Osteoblast (primary cell): Measurements from ENCODE around the gene ZDHHC8. TPM values are rescaled to one million over a fixed set of nuclear protein-coding genes. Genes with fewer than 3 reads are reported as not detected.

Source experiments
- DNase-seq: peaks from one replicate; pipeline ENCODE4 v3.0.0; 2011; ENCODE audit warnings: low spot score, mixed read lengths; ENCODE audit not compliant: insufficient read length; ENCODE audit errors: missing footprints
- H2AFZ ChIP-seq: 2 replicates; pipeline ENCODE4 v1.6.0; 2011; ENCODE audit warnings: mild to moderate bottlenecking, low read length
- H3K27ac ChIP-seq: 2 replicates; pipeline ENCODE4 v1.5.1; 2011; ENCODE audit warnings: mild to moderate bottlenecking, low read depth, low read length, moderate library complexity
- H3K27me3 ChIP-seq: 2 replicates; pipeline ENCODE4 v1.6.0; 2012; ENCODE audit warnings: mild to moderate bottlenecking, control low read depth, inconsistent platforms, low read length, moderate library complexity; ENCODE audit not compliant: insufficient read depth
- H3K36me3 ChIP-seq: 2 replicates; pipeline ENCODE4 v1.5.1; 2011; ENCODE audit warnings: mild to moderate bottlenecking, low read length, control low read depth, moderate library complexity; ENCODE audit not compliant: insufficient read depth
- H3K4me1 ChIP-seq: 2 replicates; pipeline ENCODE4 v1.5.1; 2011; ENCODE audit warnings: mild to moderate bottlenecking, low read length, control low read depth, moderate library complexity; ENCODE audit not compliant: insufficient read depth
- H3K4me2 ChIP-seq: 2 replicates; pipeline ENCODE4 v1.6.0; 2011; ENCODE audit warnings: mild to moderate bottlenecking, low read length; ENCODE audit not compliant: insufficient read depth
- H3K4me3 ChIP-seq: fragments of 200-600 bp; sonication (generic); 3 replicates; pipeline ENCODE4 v1.5.1; 2012; ENCODE audit warnings: mild to moderate bottlenecking, low read length, inconsistent platforms; ENCODE audit not compliant: insufficient read depth
- H3K79me2 ChIP-seq: 2 replicates; pipeline ENCODE4 v1.6.0; 2012; ENCODE audit warnings: mild to moderate bottlenecking, low read length, control low read depth, inconsistent platforms; ENCODE audit not compliant: insufficient read depth
- H3K9me3 ChIP-seq: 2 replicates; pipeline ENCODE4 v1.5.1; 2011; ENCODE audit warnings: low read depth, low read length, control low read depth
- H4K20me1 ChIP-seq: 2 replicates; pipeline ENCODE4 v1.6.0; 2012; ENCODE audit warnings: mild to moderate bottlenecking, low read length, control low read depth; ENCODE audit not compliant: insufficient read depth
- total RNA-seq: library from RNA; depleted of rRNA; stranded (reverse); fragments of >200 nt; gene quantifications from 2 replicates; pipeline ENCODE4 v1.2.3, GENCODE V29; 2012
- TF ChIP-seq, protein P1 (sequence below): IDR thresholded peaks from 2 replicates; pipeline ENCODE4 v1.5.1; 2011; ENCODE audit warnings: mild to moderate bottlenecking, low read depth, low read length, moderate library complexity; ENCODE audit errors: extremely low read depth

Gene ZDHHC8
- total RNA-seq, 1 donor, result 9.8 TPM

- H2AFZ ChIP-seq, result no peak overlapping the region
- no peak for DNase-seq
- H3K4me1 ChIP-seq, result peaks cover 3% of the 10 kb centered on the region
- H3K27me3 ChIP-seq, result no peaks in the 10 kb centered on the region
- no peak overlapping the region for H3K4me3 ChIP-seq
- H4K20me1 ChIP-seq, result peaks cover 14% of the 10 kb centered on the region
- TF ChIP-seq, protein P1, sequence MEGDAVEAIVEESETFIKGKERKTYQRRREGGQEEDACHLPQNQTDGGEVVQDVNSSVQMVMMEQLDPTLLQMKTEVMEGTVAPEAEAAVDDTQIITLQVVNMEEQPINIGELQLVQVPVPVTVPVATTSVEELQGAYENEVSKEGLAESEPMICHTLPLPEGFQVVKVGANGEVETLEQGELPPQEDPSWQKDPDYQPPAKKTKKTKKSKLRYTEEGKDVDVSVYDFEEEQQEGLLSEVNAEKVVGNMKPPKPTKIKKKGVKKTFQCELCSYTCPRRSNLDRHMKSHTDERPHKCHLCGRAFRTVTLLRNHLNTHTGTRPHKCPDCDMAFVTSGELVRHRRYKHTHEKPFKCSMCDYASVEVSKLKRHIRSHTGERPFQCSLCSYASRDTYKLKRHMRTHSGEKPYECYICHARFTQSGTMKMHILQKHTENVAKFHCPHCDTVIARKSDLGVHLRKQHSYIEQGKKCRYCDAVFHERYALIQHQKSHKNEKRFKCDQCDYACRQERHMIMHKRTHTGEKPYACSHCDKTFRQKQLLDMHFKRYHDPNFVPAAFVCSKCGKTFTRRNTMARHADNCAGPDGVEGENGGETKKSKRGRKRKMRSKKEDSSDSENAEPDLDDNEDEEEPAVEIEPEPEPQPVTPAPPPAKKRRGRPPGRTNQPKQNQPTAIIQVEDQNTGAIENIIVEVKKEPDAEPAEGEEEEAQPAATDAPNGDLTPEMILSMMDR, result no peak
- peaks cover 40% of the 10 kb centered on the region for H3K36me3 ChIP-seq
- peaks cover 29% of the 10 kb centered on the region for H3K79me2 ChIP-seq
- no peak overlapping the region for H3K4me2 ChIP-seq
- no peak overlapping the region for H3K27ac ChIP-seq
- no peaks in the 10 kb centered on the region for H3K9me3 ChIP-seq
These were observed 4.2 kb upstream of the ZDHHC8 start for GRCh38 chr22:20127318-20127868.

DNA sequence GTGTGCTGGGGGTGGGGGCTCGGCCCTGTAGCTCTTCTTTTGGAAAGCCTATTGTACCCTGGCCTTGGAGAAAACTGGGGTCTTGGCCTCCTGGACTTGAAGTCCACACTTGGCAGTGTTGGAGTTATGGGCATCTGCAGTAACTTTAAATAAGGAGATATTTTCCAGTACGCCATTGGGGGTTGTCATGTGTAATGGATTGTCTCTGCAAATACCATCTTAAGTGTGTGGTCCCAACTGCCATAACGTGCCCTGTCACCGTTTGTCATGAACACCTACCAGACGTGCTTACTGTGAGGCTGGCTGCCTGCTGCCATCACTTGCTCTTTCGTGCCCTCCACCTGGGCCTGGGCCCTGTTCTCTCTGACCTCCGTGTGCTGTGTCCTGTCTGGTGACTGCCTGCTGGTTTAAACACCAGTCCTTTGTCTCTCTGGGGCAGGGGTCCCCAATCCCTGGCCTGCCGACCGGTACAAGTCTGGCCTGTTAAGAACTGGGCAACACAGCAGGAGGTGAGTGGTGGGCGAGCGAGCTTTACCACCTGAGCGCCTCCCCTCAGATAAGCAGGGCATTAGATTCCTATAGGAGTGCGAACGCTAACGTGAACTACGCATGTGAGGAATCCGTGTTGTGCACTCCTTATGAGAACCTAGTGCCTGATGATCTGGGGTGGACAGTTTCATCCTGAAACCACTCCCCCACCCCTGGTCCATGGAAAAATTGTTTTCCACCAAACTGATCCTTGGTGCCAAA, 3.6 kb upstream of the ZDHHC8 start:
- TF ChIP-seq, protein P1, result no peak
- Histone ChIP-seq H3K4me2 (no peak overlapping the region), H3K27ac (no peak overlapping the region), H3K4me1 (peaks cover 9% of the 10 kb centered on the region), H3K79me2 (peaks cover 29% of the 10 kb centered on the region), H3K36me3 (peaks cover 40% of the 10 kb centered on the region), H2AFZ (no peak overlapping the region), H4K20me1 (peaks cover 20% of the 10 kb centered on the region), H3K4me3 (no peak overlapping the region), H3K27me3 (no peaks in the 10 kb centered on the region), H3K9me3 (no peaks in the 10 kb centered on the region)
- DNase-seq, result no peak

DNA sequence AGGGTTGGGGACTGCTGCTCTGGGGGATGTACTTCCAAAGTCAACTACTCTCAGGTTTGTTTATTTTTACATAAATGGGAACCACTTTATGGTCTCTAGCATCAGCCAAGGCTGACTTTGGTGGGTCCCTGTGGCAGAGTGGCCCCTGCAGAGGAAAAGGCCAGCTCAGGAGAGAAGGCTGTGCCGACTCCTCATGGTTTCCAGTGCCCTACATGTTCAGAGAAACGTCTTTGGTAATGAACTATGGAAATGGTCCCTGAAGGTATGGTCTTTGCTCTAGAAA, 3.0 kb upstream of the ZDHHC8 start:
- TF ChIP-seq, protein P1, result no peak
- no peak for DNase-seq
- Histone ChIP-seq H3K4me3 (no peak overlapping the region), H3K27me3 (no peaks in the 10 kb centered on the region), H3K9me3 (no peaks in the 10 kb centered on the region), H3K4me2 (no peak overlapping the region), H3K27ac (no peak overlapping the region), H3K79me2 (peaks cover 30% of the 10 kb centered on the region), H3K36me3 (peaks cover 37% of the 10 kb centered on the region), H3K4me1 (peaks cover 10% of the 10 kb centered on the region), H4K20me1 (peaks cover 18% of the 10 kb centered on the region), H2AFZ (no peak overlapping the region)

DNA sequence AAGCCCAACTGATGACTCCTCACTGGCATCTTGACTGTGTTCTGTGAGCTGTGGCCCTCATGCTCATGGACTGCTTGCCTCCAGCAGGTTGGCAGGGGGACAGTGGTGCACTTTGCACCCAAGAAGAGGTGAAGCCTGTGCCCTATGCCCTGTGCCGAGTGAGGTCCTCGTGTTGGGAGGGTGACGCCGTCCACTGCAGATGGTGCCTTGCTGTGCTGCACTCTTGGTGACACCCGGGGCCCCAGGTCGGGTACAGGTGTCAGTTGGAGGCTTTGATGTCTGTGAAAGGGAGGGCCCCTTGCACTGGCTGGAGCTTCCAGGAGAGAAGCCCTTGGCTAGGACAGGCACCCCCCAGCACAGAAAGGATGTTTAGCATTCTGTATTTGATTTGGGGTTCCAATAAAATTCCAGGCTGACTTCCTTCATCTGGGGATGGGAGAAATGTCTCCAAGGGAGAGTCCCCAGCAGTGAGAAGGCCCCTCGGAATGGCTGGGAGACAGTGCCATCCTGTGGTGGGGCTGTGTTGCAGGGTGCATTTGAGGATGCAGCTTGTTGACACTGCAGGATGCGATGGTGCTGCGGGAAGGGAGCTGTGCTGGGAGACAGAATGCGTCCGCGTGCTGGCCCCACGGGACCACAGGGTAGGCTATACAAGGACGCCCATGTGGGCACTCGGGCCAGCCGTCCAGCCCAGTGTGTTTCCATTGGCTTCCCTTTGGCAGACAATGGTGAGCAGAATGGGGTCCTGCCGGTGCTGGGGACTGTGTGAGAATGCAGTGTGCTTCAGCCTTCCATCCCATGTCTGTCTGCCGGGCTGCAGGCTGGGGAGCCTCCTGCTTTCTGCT, 2.5 kb upstream of the ZDHHC8 start:
- Histone ChIP-seq H3K79me2 (peaks cover 30% of the 10 kb centered on the region), H3K9me3 (no peaks in the 10 kb centered on the region), H3K27ac (no peak overlapping the region), H3K27me3 (no peaks in the 10 kb centered on the region), H3K4me2 (no peak overlapping the region), H4K20me1 (peaks cover 18% of the 10 kb centered on the region), H3K36me3 (peaks cover 32% of the 10 kb centered on the region), H3K4me1 (peaks cover 10% of the 10 kb centered on the region), H3K4me3 (no peak overlapping the region), H2AFZ (no peak overlapping the region)
- DNase-seq, result peak; percentile 92
- TF ChIP-seq, protein P1, result peak; percentile 64
